ENCODE results near the gene POLR1C. TPM values are rescaled to one million over a fixed set of nuclear protein-coding genes. Genes with fewer than 3 reads are reported as not detected.
"Not testable (repeated sequence)": the region's sequence is repeated elsewhere in the genome, so short reads cannot be mapped to it uniquely, and the experiment has no call there.

The POLR1C gene
- total RNA-seq, 2 donors from 2014 or later: 46.9 to 61.5 TPM

DNA sequence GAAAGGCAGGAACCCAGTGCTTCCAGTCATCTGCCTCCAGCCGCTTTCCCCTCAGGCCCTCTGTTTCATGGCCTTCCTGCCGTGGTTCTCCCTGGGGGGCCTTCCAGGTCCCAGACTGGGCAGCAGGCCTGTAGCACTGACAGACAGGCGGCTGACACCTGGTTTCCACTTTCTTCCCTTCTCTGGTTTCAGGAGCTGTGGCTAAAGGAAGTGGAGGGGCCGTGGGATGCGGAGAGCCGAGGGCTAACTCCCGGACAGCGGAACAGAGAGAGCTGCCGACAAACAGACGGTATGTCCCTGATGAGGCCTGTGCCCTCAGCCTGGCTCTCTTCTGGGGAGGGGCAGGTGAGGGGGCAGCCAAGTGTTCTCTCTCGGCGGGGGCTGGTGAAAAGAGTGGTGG is 19.2 kb upstream of the POLR1C start:
- ATAC-seq (no peak), DNase-seq (ENCODE audit: low spot score) (no peak)
- H3K27me3 Mint-ChIP-seq: no peaks in the 10 kb centered on the region
- H3K9me3 Mint-ChIP-seq: no peaks in the 10 kb centered on the region
- H3K4me3 Mint-ChIP-seq: no peak overlapping the region
- H3K36me3 Mint-ChIP-seq: no peaks in the 10 kb centered on the region
- peaks cover 18 to 23% of the 10 kb centered on the region in 2 donors for H3K4me1 Mint-ChIP-seq (ENCODE audit: low read depth in 2 of 2)
- H3K27ac Mint-ChIP-seq: peak overlapping the region in 1 of 2 donors; percentile 66

DNA sequence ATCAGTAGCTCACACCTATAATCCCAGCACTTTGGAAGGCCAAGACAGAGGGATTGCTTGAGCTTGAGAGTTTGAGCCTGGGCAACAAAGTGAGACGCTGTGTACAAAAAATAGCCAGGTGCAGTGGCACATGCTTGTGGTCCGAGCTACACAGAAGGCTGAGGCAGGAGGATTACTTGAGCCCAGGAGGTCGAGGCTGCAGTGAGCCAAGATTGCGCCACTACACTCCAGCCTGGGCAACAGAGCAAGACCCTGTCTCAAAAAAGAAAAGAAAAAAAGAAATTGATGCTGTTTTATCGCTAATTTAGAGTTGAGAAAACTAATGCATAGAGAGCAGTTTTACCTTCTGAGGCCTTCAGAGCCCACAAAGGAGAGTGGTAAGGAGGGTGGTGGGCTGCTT is 18.6 kb upstream of the POLR1C start:
- not testable (repeated sequence) for ATAC-seq; H3K27me3 Mint-ChIP-seq; H3K9me3 Mint-ChIP-seq; DNase-seq (ENCODE audit: low spot score); H3K27ac Mint-ChIP-seq; H3K36me3 Mint-ChIP-seq; H3K4me3 Mint-ChIP-seq
- H3K4me1 Mint-ChIP-seq (ENCODE audit: low read depth in 2 of 2): peaks cover 12 to 20% of the 10 kb centered on the region in 2 donors

DNA sequence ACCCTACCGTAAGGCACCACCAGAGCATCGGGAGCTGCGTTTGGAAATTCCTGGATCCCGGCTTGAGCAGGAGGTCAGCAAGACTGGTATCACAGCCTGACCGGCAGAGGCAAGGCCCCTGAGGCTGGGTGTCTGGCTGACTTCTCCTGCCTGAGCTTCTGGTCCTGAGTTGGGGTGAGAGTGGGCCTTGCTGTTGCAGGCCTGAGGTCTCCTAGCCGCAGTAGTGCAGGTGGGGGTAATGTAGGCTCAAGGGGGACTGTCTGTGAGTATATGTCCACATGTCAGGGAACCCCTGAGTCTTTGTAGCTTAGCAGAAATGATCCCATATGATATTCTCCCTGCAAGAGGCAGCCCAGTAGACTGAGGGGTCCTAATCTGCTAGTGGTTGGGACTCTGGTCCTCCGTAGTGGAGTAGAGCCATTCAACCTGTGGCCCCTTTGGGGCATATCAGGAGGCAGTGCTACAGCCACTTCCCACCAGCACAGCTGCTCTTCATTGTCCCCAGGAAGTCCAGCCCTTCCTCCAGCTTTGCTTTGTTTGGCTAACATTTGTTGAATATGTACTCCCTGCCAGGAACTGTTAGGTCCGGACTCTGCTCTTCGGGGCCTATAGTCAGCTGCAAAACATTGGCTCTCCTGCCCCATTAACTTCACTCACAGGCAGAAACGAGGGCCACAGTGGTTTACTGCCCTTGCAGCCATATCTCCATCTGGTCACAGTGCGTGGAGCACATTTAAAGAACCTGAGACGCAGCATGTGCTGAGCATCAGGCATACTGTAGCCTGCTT is 17.7 kb upstream of the POLR1C start:
- Mint-ChIP-seq H3K27ac (no peak overlapping the region), H3K27me3 (no peaks in the 10 kb centered on the region), H3K9me3 (no peaks in the 10 kb centered on the region)

DNA sequence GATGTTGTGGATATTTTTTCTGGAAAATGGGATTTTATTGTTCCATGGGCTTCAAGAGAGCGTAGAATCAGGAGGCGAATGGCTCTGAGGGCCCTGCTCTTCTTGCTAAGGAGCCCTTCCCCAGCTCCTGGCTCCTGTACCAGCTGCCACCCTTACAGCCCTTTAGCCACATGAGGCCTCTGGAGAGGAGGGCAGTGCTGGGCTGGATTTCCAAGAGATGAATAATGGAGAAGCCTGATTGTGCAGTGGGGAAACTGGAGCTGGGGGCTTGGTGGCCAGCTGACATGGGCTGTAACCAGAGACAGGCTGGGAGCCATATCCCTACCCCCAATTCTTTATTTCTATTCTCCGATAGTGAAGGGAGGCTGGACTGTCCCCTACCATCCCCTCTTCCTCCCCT is 16.0 kb upstream of the POLR1C start:
- Mint-ChIP-seq H3K27me3 (no peaks in the 10 kb centered on the region), H3K9me3 (no peaks in the 10 kb centered on the region), H3K36me3 (no peaks in the 10 kb centered on the region), H3K4me1 (ENCODE audit: low read depth in 2 of 2) (peaks cover 0 to 3% of the 10 kb centered on the region in 2 donors), H3K4me3 (no peak overlapping the region), H3K27ac (no peak overlapping the region)
- DNase-seq (ENCODE audit: low spot score): no peak
- no peak for ATAC-seq

More for the DNA sequence above, 17.7 kb upstream of the POLR1C start:
- no peak for DNase-seq (ENCODE audit: low spot score)
- Mint-ChIP-seq H3K4me1 (ENCODE audit: low read depth in 2 of 2) (peaks cover 10 to 14% of the 10 kb centered on the region in 2 donors), H3K4me3 (no peak overlapping the region), H3K36me3 (no peaks in the 10 kb centered on the region)
- no peak for ATAC-seq

DNA sequence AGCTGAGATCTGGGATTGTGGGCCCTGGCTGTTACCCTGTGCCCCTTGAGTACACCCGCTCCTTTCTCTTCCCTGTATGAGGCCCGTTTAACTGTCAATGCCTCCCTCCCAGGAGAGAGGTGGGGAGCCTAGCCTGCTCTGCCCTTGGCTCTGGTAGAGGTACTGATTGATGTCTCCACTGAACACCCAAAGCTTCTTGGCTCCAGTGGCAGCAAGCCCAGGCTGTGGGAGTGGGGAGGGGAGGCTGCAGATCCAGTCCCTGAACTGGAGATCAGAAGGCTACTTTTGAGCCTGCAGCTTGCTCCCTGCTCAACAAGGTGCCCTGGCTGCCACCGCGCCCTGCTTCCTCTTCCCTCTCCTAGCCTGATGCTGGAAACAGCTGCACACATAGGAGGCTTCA is 14.2 kb upstream of the POLR1C start:
- Mint-ChIP-seq H3K4me1 (ENCODE audit: low read depth in 2 of 2) (peaks cover 3 to 7% of the 10 kb centered on the region in 2 donors), H3K27me3 (no peaks in the 10 kb centered on the region), H3K4me3 (no peak overlapping the region), H3K9me3 (no peaks in the 10 kb centered on the region), H3K36me3 (no peaks in the 10 kb centered on the region), H3K27ac (no peak overlapping the region)
- ATAC-seq (no peak), DNase-seq (ENCODE audit: low spot score) (no peak)

DNA sequence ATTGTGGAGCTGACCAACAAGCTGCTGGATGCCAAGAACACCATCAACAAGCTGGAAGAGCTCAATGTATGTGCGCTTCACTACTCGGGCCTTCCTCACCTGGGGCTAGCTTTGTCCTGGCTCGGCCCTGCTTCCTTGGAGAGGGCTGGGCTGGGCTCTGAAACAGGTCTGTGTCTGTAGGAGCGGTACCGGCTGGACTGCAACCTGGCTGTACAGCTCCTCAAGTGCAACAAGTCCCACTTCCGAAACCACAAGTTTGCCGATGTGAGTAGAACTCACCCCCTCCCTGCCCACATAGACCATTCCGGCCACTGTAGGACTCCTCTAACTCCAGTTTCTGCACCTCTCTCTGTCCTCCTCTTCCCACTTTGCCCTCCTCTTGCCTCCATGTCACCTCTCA is 13.4 kb upstream of the POLR1C start:
- no peaks in the 10 kb centered on the region for H3K36me3 Mint-ChIP-seq
- no peaks in the 10 kb centered on the region for H3K9me3 Mint-ChIP-seq
- DNase-seq (ENCODE audit: low spot score) (no peak), ATAC-seq (no peak)
- H3K27me3 Mint-ChIP-seq: peaks cover under 1 to 5% of the 10 kb centered on the region in 2 donors
- H3K4me1 Mint-ChIP-seq (ENCODE audit: low read depth in 2 of 2): peaks cover 4 to 8% of the 10 kb centered on the region in 2 donors
- no peak overlapping the region for H3K27ac Mint-ChIP-seq
- no peak overlapping the region for H3K4me3 Mint-ChIP-seq

DNA sequence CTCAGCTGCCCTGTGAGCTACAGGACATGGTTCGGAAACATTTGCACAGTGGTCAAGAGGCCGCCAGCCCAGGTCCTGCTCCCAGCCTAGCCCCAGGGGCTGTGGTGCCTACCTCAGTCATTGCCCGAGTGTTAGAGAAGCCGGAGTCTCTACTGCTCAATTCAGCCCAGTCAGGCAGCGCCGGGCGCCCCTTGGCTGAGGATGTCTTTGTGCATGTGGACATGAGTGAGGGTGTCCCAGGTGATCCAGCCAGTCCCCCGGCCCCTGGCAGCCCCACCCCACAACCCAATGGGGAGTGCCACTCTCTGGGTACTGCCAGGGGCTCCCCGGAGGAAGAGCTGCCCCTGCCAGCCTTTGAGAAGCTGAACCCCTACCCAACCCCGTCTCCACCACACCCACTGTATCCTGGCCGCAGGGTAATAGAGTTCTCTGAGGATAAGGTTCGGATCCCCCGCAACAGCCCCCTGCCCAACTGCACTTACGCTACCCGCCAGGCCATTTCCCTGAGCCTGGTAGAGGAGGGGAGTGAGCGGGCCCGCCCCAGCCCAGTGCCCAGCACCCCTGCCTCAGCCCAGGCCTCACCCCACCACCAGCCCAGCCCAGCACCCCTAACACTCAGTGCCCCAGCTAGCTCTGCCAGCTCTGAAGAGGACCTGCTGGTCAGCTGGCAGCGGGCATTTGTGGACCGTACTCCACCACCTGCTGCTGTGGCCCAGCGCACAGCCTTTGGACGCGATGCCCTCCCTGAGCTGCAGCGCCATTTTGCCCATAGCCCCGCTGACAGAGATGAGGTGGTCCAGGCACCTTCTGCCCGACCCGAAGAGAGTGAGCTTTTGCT is 11.9 kb upstream of the POLR1C start:
- Mint-ChIP-seq H3K4me1 (ENCODE audit: low read depth in 2 of 2) (peaks cover 13 to 15% of the 10 kb centered on the region in 2 donors), H3K4me3 (no peak overlapping the region), H3K9me3 (no peaks in the 10 kb centered on the region), H3K27ac (no peak overlapping the region), H3K36me3 (no peaks in the 10 kb centered on the region), H3K27me3 (peaks cover 12 to 14% of the 10 kb centered on the region in 2 donors)
- DNase-seq (ENCODE audit: low spot score) (no peak), ATAC-seq (no peak)

DNA sequence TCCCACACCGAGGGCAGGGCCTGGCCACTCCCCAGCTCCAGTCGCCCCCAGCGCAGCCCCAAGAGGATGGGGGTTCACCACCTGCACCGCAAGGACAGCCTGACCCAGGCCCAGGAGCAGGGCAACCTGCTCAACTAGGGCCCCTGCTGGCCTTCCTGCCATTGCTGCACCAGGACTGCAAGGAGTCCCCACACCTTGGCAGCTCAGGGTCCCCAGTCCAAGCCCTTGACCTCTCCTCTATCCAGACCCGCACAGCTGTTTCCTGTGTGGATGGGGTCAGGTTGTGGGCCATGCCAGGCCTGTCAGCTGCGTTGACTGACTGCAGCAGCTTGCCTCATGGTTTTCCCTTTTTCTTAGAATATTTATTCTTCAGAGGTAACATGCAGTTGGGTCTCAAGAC is 11.2 kb upstream of the POLR1C start:
- peaks cover 12 to 14% of the 10 kb centered on the region in 2 donors for H3K27me3 Mint-ChIP-seq
- H3K27ac Mint-ChIP-seq: no peak overlapping the region
- no peaks in the 10 kb centered on the region for H3K36me3 Mint-ChIP-seq
- H3K9me3 Mint-ChIP-seq: no peaks in the 10 kb centered on the region
- H3K4me3 Mint-ChIP-seq: no peak overlapping the region
- peaks cover 13 to 16% of the 10 kb centered on the region in 2 donors for H3K4me1 Mint-ChIP-seq (ENCODE audit: low read depth in 2 of 2)
- DNase-seq (ENCODE audit: low spot score): no peak
- ATAC-seq: no peak

DNA sequence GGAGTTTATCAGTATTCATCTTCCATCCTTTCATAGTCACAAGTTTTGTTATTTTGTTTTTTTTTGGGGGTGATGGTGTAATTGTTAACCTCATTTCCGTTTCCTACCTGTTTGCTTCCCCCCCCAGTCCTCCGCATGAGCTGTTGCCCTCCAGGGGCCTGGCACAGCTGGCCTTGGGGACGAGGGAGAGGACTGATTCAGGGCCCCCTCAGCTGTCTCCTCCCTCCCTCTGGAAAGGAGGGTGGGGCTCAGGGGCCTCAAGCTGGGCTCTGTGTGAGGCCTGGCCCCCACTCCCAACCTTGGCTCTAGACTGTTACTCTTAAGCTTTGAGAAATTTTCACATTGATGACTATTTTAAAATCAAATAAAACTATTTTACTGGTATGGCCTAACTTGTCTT is 10.7 kb upstream of the POLR1C start:
- Mint-ChIP-seq H3K27ac (no peak overlapping the region), H3K4me3 (no peak overlapping the region), H3K4me1 (ENCODE audit: low read depth in 2 of 2) (peaks cover 13 to 20% of the 10 kb centered on the region in 2 donors), H3K9me3 (no peaks in the 10 kb centered on the region), H3K27me3 (peaks cover 12 to 14% of the 10 kb centered on the region in 2 donors), H3K36me3 (peaks cover under 1% of the 10 kb centered on the region)
- DNase-seq (ENCODE audit: low spot score) (no peak), ATAC-seq (no peak)

DNA sequence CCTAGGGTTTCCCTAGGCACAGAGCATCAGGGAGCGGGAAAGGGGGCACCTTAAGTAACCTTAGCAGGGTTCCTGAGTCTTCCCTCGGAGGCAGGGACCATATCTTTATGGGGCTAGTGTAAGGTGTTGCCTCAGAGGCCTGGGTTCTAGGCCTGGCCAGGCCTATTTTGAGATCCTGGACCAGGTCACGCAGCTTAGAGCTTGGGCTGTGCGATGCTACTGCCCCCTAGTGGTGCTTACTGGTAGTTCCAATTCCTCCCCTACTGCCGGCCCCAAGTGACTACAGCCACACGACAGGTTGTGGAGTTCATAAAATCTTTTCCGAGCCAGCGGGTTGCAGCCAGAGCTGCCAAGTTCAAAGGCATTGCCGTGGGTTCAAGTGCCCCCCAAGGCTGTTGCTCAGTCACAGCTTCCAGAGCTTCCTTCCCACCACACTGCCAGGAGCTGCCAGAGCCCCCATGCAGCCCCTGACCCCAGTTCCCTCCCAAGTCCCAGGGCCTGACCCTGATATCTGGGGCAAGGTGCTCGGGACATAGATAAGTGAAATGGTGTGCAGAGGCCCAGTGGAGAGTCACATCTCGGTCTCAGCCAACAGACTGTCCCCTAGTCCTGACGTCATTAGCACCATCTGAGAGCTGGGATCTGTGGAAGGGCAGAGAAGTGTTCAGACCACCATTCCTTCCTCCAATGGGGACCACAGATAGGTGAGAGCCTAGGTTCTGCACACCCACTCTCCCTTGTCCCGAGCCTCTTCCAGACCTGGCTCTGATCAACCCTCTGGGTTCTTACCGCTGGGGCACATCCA is 10.0 kb upstream of the POLR1C start:
- peaks cover 7% of the 10 kb centered on the region for H3K36me3 Mint-ChIP-seq
- peak; percentile 65 to 71 for ATAC-seq
- peak; percentile 81 for DNase-seq (ENCODE audit: low spot score)
- H3K27me3 Mint-ChIP-seq: peaks cover 12 to 14% of the 10 kb centered on the region in 2 donors
- peaks cover 13 to 21% of the 10 kb centered on the region in 2 donors for H3K4me1 Mint-ChIP-seq (ENCODE audit: low read depth in 2 of 2)
- H3K27ac Mint-ChIP-seq: no peak overlapping the region
- no peaks in the 10 kb centered on the region for H3K9me3 Mint-ChIP-seq
- no peak overlapping the region for H3K4me3 Mint-ChIP-seq

DNA sequence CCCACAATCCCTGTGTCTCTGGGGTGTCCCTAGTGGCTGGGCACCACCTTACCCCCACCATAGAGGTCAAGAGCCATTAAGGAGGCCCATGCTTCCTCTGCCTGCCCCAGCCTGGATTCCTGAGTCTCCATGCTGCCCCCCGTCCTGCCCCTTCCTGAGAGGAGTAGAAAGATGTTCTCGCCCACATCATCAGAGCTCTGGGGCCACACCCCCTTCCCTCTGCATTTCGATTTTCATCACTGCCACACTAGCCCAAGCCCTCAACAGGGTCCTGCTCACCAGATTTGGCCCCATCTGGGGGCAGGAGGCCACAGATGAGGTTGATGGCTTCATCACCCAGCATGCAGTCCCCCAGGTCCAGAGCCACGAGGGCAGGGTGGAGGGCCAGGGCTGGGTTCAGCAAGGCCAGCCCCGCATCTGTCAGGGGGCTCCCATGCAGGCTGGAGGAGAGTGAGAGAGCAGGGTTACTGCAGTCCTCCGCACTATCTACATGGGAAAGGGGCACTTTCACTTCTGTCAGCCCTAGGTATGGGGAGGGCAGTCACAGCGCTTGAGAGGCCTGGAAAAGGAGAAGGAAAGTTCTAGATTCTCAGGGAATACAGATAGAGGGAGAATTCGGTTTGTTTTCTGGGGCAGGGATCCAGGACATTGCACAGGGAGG is 8.3 kb upstream of the POLR1C start:
- DNase-seq (ENCODE audit: low spot score) (no peak), ATAC-seq (no peak)
- peak overlapping the region; percentile 49 to 67 for H3K27ac Mint-ChIP-seq
- H3K4me1 Mint-ChIP-seq (ENCODE audit: low read depth in 2 of 2): peaks cover 17 to 24% of the 10 kb centered on the region in 2 donors
- peaks cover 12 to 14% of the 10 kb centered on the region in 2 donors for H3K27me3 Mint-ChIP-seq
- H3K9me3 Mint-ChIP-seq: no peaks in the 10 kb centered on the region
- H3K36me3 Mint-ChIP-seq: peaks cover 7% of the 10 kb centered on the region
- peak overlapping the region; percentile 90 for H3K4me3 Mint-ChIP-seq

DNA sequence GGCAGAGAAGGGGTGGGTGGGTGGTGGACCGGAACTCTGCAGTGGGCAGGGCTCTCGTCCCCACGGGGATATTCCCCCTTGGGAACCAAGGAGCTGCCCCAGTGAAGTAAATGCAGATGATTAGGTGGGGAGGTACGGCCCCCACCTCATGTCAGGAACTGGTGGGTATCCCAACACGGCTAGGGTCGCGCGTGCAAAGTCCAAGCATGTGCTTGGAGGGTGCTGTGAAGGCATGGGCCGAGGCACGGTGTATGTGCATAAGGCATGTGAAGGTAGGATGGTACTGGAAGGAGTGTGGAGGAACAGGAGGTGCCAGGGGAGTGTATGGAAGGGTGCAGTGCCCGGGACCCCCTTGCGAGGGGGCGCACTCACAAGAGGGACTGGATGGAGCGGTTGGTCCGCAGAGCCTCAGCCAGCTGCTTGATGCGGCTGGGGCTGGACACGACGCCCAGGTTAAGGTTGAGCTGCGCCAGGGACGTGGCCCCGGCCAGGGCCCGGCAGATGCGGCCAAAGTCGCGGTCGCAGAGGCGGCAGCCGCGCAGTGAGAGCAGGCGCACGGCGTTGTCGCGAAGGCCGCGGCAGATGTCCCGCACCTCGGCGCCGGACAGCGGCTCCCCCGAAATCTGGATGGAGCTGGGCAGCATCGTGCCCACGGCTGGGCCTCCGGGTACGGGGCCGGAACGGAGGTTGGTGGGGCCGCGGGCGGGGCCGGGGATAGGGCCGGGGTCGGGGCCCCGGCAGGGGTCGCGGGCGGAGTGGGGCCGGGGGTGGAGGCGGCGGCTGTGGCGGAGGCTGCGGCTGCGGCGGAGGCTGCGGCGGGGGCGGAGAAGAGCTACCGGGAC is 7.5 kb upstream of the POLR1C start:
- ATAC-seq: peak in 1 of 2 donors; percentile 26
- Mint-ChIP-seq H3K27ac (peak overlapping the region; percentile 49 to 67), H3K4me1 (ENCODE audit: low read depth in 2 of 2) (peaks cover 17 to 24% of the 10 kb centered on the region in 2 donors), H3K27me3 (peaks cover 12 to 14% of the 10 kb centered on the region in 2 donors), H3K4me3 (peak overlapping the region; percentile 90), H3K9me3 (no peaks in the 10 kb centered on the region), H3K36me3 (peaks cover 8% of the 10 kb centered on the region)
- DNase-seq (ENCODE audit: low spot score): no peak
